Endothelial cell of umbilical vein (primary cell): Measurements from ENCODE around the gene ZNF234.

Experiments used
- EZH2 ChIP-seq: IDR thresholded peaks from 2 replicates; pipeline ENCODE4 v1.6.1; 2012; ENCODE audit warnings: borderline replicate concordance, low read depth, mild to moderate bottlenecking, moderate library complexity, low read length, inconsistent platforms; ENCODE audit not compliant: severe bottlenecking
- JUN ChIP-seq: IDR thresholded peaks from 2 replicates; pipeline ENCODE4 v1.6.1; 2011; ENCODE audit warnings: borderline replicate concordance, low read depth; ENCODE audit not compliant: insufficient read length, insufficient read depth
- MYC ChIP-seq: IDR thresholded peaks from one replicate; pipeline ENCODE4 v1.6.1; 2011; ENCODE audit warnings: mild to moderate bottlenecking, low read depth, low read length
- POLR2A ChIP-seq: IDR thresholded peaks from 2 replicates; pipeline ENCODE4 v1.6.1; 2012; ENCODE audit warnings: low read depth, mild to moderate bottlenecking, control low read depth, low read length
- POLR2AphosphoS5 ChIP-seq: IDR thresholded peaks from 2 replicates; pipeline ENCODE4 v1.6.1; 2012; ENCODE audit warnings: low read depth, mild to moderate bottlenecking, control low read depth, low read length, moderate library complexity; ENCODE audit not compliant: insufficient read depth
- TF ChIP-seq, protein P1 (sequence below), 2 donors: IDR thresholded peaks; 1 replicate in 1 of 2; 2 replicates in 1 of 2; pipeline ENCODE4 v1.5.1; 2011; ENCODE audit warnings: low read length in 2 of 2, mild to moderate bottlenecking in 2 of 2, moderate library complexity in 2 of 2, control low read depth in 1 of 2, inconsistent platforms in 1 of 2, low read depth in 1 of 2; ENCODE audit not compliant: insufficient read depth in 1 of 2; ENCODE audit errors: extremely low read depth in 1 of 2
- TF ChIP-seq, protein P2 (sequence below): IDR thresholded peaks from 2 replicates; pipeline ENCODE4 v1.6.1; 2011; ENCODE audit not compliant: insufficient read depth, insufficient read length

DNA sequence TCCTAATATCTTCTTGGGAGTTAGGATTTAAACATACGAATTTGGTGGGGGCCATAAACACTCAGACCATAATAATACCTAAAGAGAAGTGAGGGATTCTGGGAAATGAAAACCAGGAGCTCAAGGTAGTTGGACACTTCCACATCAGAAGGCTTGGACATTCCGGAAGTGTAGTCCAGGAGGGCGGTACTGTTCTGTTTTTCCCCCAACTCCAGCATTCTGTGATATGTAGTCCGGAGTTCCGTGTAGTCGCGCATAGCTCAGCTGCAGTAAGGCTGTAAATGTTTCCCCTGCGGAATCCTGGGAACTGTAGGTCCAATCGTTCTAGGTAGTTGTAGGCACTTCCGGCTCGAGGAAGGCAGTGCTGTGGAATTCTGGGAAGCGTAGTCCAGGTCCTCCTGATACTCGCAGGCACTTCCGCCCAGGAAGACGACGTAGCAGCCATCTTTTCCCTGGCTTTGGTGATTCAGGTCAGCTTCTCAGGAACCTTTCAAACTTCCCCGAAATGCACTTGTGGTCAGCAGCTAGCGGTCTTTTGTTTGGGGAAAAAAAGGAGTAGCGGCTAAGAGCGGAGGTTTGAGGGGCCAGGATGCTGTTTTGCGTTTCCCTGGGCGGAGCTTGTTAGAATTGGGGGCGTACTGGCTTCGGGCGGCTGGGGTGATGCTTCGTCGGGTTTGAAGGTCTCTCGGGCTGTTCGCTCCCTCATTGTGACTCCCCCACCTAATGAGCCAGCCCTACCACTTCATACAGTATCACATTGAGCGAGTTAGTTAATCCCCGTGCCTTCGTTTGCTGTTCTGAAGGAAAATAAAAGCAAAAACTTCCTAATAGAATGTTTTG, 23.5 kb downstream of the ZNF234 start, which contains the start of gene ZNF226:
- TF ChIP-seq, protein P1, sequence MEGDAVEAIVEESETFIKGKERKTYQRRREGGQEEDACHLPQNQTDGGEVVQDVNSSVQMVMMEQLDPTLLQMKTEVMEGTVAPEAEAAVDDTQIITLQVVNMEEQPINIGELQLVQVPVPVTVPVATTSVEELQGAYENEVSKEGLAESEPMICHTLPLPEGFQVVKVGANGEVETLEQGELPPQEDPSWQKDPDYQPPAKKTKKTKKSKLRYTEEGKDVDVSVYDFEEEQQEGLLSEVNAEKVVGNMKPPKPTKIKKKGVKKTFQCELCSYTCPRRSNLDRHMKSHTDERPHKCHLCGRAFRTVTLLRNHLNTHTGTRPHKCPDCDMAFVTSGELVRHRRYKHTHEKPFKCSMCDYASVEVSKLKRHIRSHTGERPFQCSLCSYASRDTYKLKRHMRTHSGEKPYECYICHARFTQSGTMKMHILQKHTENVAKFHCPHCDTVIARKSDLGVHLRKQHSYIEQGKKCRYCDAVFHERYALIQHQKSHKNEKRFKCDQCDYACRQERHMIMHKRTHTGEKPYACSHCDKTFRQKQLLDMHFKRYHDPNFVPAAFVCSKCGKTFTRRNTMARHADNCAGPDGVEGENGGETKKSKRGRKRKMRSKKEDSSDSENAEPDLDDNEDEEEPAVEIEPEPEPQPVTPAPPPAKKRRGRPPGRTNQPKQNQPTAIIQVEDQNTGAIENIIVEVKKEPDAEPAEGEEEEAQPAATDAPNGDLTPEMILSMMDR (IDR thresholded peaks at IDR 0.05; ENCODE audit: extremely low read depth in 1 of 2, insufficient read depth in 1 of 2, low read depth in 1 of 2, low read length in 2 of 2) = no peak
- peak; percentile 61 for TF ChIP-seq POLR2AphosphoS5
- no peak for TF ChIP-seq JUN
- TF ChIP-seq POLR2A = no peak
- TF ChIP-seq MYC = no peak
- TF ChIP-seq, protein P2, sequence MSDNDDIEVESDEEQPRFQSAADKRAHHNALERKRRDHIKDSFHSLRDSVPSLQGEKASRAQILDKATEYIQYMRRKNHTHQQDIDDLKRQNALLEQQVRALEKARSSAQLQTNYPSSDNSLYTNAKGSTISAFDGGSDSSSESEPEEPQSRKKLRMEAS = no peak
- no peak for TF ChIP-seq EZH2
